ENCODE measurements around the gene KCNK16. TPM values are rescaled to one million over a fixed set of nuclear protein-coding genes. Genes with fewer than 3 reads are reported as not detected.

The KCNK16 gene
- total and polyA plus RNA-seq, 2 of the 13 experiments (the other 11 are each of a cell fraction or from before 2014, with no cell fraction given) = not detected

DNA sequence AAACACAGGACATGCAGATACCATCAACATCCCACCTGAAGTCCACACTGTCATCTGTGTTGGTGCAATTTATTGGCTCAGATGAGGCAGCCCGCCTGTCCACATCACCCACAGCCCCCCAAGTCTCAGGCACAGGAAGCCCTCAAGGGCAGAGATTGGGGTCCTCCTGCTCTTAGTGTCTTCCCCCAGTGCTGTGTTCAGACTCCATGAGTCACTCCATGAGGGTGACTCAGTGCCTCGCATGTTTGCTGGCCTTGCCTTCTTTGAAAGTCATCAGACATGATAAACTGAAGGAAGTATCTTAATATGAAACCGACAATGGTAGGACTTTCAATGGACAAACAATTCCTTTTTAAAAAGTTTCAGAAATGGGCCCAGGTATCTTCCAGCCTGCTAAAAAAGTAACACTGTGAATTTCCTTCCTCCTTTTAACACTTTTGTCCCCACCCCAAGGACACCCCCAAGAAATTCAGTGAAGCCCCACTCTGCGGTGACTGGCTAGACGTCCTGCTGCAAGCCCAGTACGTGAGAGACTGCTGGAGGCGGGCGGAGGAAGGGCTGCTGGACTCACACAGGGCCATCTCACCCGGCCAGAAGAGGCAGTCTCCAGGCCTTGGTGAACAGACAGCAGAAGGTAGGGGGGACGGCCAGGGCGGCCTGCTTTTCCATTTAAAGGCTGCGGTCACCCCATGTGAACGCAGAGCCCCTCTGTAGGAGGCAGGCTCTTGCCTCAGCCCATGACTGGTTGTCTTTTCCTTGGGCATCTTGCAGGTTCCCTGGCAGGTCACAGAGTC lies 43.0 kb upstream of the KCNK16 start:
- WGBS (ENCODE audit: low lambda C conversion rate) = 32% methylated on average over 8 of the region's 13 CpGs
- intact Hi-C loops (cut with micrococcal nuclease; ENCODE audit: unreplicated experiment) (no loop called here), in situ Hi-C loops (cut with HindIII; ENCODE audit: extremely low pct_ligation_motif_present, low pct_unique_long_range_greater_than_20kb) (no loop called here)
- Histone ChIP-seq H2AFZ (ENCODE audit: low read length) (no peak overlapping the region), H3K4me3 (replicated peaks in 1 of 3; ENCODE audit: insufficient read depth in 1 of 3, low read depth in 2 of 3, low read length in 3 of 3) (no peak overlapping the region), H3K4me2 (ENCODE audit: low read depth, low read length) (no peak overlapping the region), H3K27ac (ENCODE audit: extremely low read length, insufficient read depth, low read length) (no peak overlapping the region), H3K27me3 (ENCODE audit: control insufficient read depth in 1 of 2, insufficient read depth in 2 of 2, low read length in 2 of 2) (no peaks in the 10 kb centered on the region), H3K9ac (ENCODE audit: insufficient read depth, low read depth, low read length) (no peak overlapping the region), H3K4me1 (ENCODE audit: insufficient read depth, low read length) (no peaks in the 10 kb centered on the region), H3K36me3 (replicated peaks in 1 of 2; ENCODE audit: control insufficient read depth in 1 of 2, insufficient read depth in 2 of 2, low read length in 2 of 2) (no peaks in the 10 kb centered on the region), H3K79me2 (ENCODE audit: insufficient read depth, low read length) (no peaks in the 10 kb centered on the region), H4K20me1 (ENCODE audit: insufficient read depth, low read length) (no peaks in the 10 kb centered on the region; the same call in 1 of the 2 replicates), H3K9me3 (ENCODE audit: low read length) (no peaks in the 10 kb centered on the region)
- TF ChIP-seq, protein P1, sequence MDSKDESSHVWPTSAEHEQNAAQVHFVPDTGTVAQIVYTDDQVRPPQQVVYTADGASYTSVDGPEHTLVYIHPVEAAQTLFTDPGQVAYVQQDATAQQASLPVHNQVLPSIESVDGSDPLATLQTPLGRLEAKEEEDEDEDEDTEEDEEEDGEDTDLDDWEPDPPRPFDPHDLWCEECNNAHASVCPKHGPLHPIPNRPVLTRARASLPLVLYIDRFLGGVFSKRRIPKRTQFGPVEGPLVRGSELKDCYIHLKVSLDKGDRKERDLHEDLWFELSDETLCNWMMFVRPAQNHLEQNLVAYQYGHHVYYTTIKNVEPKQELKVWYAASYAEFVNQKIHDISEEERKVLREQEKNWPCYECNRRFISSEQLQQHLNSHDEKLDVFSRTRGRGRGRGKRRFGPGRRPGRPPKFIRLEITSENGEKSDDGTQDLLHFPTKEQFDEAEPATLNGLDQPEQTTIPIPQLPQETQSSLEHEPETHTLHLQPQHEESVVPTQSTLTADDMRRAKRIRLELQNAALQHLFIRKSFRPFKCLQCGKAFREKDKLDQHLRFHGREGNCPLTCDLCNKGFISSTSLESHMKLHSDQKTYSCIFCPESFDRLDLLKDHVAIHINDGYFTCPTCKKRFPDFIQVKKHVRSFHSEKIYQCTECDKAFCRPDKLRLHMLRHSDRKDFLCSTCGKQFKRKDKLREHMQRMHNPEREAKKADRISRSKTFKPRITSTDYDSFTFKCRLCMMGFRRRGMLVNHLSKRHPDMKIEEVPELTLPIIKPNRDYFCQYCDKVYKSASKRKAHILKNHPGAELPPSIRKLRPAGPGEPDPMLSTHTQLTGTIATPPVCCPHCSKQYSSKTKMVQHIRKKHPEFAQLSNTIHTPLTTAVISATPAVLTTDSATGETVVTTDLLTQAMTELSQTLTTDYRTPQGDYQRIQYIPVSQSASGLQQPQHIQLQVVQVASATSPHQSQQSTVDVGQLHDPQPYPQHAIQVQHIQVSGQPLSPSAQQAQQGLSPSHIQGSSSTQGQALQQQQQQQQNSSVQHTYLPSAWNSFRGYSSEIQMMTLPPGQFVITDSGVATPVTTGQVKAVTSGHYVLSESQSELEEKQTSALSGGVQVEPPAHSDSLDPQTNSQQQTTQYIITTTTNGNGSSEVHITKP (CRISPR knock-in tag; IDR thresholded peaks at IDR 0.05; ENCODE audit: low read depth) = no peak
- no peak for TF ChIP-seq ZBTB38 (CRISPR knock-in tag; IDR thresholded peaks at IDR 0.05)
- TF ChIP-seq MEF2D (CRISPR knock-in tag; IDR thresholded peaks at IDR 0.05) = no peak
- TF ChIP-seq, protein P2, sequence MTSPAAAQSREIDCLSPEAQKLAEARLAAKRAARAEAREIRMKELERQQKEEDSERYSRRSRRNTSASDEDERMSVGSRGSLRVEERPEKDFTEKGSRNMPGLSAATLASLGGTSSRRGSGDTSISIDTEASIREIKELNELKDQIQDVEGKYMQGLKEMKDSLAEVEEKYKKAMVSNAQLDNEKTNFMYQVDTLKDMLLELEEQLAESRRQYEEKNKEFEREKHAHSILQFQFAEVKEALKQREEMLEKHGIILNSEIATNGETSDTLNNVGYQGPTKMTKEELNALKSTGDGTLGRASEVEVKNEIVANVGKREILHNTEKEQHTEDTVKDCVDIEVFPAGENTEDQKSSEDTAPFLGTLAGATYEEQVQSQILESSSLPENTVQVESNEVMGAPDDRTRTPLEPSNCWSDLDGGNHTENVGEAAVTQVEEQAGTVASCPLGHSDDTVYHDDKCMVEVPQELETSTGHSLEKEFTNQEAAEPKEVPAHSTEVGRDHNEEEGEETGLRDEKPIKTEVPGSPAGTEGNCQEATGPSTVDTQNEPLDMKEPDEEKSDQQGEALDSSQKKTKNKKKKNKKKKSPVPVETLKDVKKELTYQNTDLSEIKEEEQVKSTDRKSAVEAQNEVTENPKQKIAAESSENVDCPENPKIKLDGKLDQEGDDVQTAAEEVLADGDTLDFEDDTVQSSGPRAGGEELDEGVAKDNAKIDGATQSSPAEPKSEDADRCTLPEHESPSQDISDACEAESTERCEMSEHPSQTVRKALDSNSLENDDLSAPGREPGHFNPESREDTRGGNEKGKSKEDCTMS (CRISPR knock-in tag; conservative IDR thresholded peaks at IDR 0.05) = no peak
- FAIRE-seq (no peak), DNase-seq (ENCODE audit: low spot score) (no peak), ATAC-seq (no peak)
- ChIA-PET CTCF (ENCODE audit: low intra/inter-chr PET ratio, low total read pairs) (no interaction called here), POLR2A (no interaction called here)
- no TSS peak for BruUV-seq (replicated peaks)

Measured in HepG2 (cell line).